ENCODE results near the gene GULP1. TPM values are rescaled to one million over a fixed set of nuclear protein-coding genes. Genes with fewer than 3 reads are reported as not detected.

Gene GULP1
- total RNA-seq, 1 experiment from 2014 or later, result 76.0 TPM

- TF ChIP-seq ZBTB33 (IDR thresholded peaks at IDR 0.05; ENCODE audit: extremely low read depth, insufficient replicate concordance, low read length) (no peak), JUND (IDR thresholded peaks at IDR 0.05) (no peak)
Measured at GRCh38 chr2:188340257-188340656, 48.6 kb downstream of the GULP1 start (continued).

GRCh38 chr2:188345020-188345419 lies 53.3 kb downstream of the GULP1 start:
- H3K79me2 ChIP-seq (ENCODE audit: insufficient read depth, low read length), result peaks cover 87% of the 10 kb centered on the region
- CTCF ChIA-PET, result no interaction called here

More at GRCh38 chr2:188345020-188345419, 53.3 kb downstream of the GULP1 start:
- no TSS peak for BruUV-seq (replicated peaks)
- RAD21 ChIA-PET (ENCODE audit: low non-redundant PET in 1 of 2, low total read pairs in 2 of 2, uncharacterized antibody in 2 of 2, unreplicated experiment in 2 of 2), result no interaction called here
- Histone ChIP-seq H3K27me3 (ENCODE audit: insufficient read depth, low read length) (no peaks in the 10 kb centered on the region), H3K4me2 (ENCODE audit: low read length) (no peak overlapping the region), H2AFZ (ENCODE audit: low read depth, low read length, poor library complexity, severe bottlenecking) (no peak overlapping the region), H3K4me3 (replicated peaks in 1 of 2; ENCODE audit: low read depth in 1 of 2, low read length in 2 of 2) (no peak overlapping the region), H3K36me3 (ENCODE audit: control insufficient read depth in 1 of 2, insufficient read depth in 2 of 2, low read length in 2 of 2) (no peaks in the 10 kb centered on the region), H3K9me2 (ENCODE audit: insufficient read depth) (no peaks in the 10 kb centered on the region), H3K9me3 (ENCODE audit: control insufficient read depth in 1 of 2, insufficient read depth in 1 of 2, low read depth in 1 of 2, low read length in 2 of 2) (no peaks in the 10 kb centered on the region), H3K27ac (ENCODE audit: low read depth, low read length) (no peak overlapping the region), H4K20me1 (ENCODE audit: insufficient read depth) (no peaks in the 10 kb centered on the region), H3K4me1 (ENCODE audit: control insufficient read depth in 1 of 2, insufficient read depth in 2 of 2, low read length in 2 of 2) (peaks cover 8 to 10% of the 10 kb centered on the region in 2 experiments; a peak in 2 of 4 replicates), H3K9ac (ENCODE audit: low read length) (no peak overlapping the region)
- no peak for TF ChIP-seq CBX3 (IDR thresholded peaks at IDR 0.05; ENCODE audit: low read depth)
- no peak for TF ChIP-seq MAX (IDR thresholded peaks at IDR 0.05)
- TF ChIP-seq TCF7L2 (IDR thresholded peaks at IDR 0.05; ENCODE audit: borderline replicate concordance, extremely low read depth, insufficient read depth, insufficient read length), result no peak
- no peak for TF ChIP-seq ZBTB33 (IDR thresholded peaks at IDR 0.05; ENCODE audit: extremely low read depth, insufficient replicate concordance, low read length)
- no peak for TF ChIP-seq SP1 (IDR thresholded peaks at IDR 0.05; ENCODE audit: low read depth)
- no peak for TF ChIP-seq ZFX (IDR thresholded peaks at IDR 0.05)
- TF ChIP-seq JUND (IDR thresholded peaks at IDR 0.05), result no peak
- TF ChIP-seq CEBPB (IDR thresholded peaks at IDR 0.05; ENCODE audit: low read depth), result no peak
- TF ChIP-seq ZNF274 (IDR thresholded peaks at IDR 0.05; ENCODE audit: low read depth, low read length), result no peak
- TF ChIP-seq FOSL1 (IDR thresholded peaks at IDR 0.05; ENCODE audit: low read depth), result no peak
- TF ChIP-seq CTCF (IDR thresholded peaks at IDR 0.05 in 2 of 3, conservative IDR thresholded peaks at IDR 0.05 in 1 of 3; ENCODE audit: borderline replicate concordance in 1 of 3, insufficient read depth in 1 of 3, low read depth in 2 of 3, low read length in 2 of 3), result no peak
- TF ChIP-seq SIN3A (IDR thresholded peaks at IDR 0.05; ENCODE audit: low read depth), result no peak
- no peak for TF ChIP-seq POLR2AphosphoS5 (IDR thresholded peaks at IDR 0.05; ENCODE audit: low read depth, low read length)
- TF ChIP-seq EGR1 (IDR thresholded peaks at IDR 0.05; ENCODE audit: low read depth), result no peak
- DNase-seq (ENCODE audit: low read depth, low spot score) (no peak), ATAC-seq (no peak)
- POLR2A ChIA-PET, result no interaction called here
- intact Hi-C loops (cut with micrococcal nuclease), result no loop called here
